Right hindlimb (tissue), 1 donor: ENCODE data around the gene SLC48A1.

Experiments
- DNase-seq: peaks from one replicate; pipeline ENCODE4 v3.0.0-alpha.2; 2018

The SLC48A1 gene

GRCh38 chr12:47773062-47773857 lies at the start of gene SLC48A1:
SLC48A1 (plus strand) TSS chr12:47773238; CDS start chr12:47773305, 67 bp downstream.
- peak; percentile 79 for DNase-seq

- DNase-seq, result no peak
Observed at GRCh38 chr12:47725091-47725772, 47.8 kb upstream of the SLC48A1 start, which contains the start of gene ENDOU. ENDOU (minus strand) TSS chr12:47725490; CDS start chr12:47725413, 77 bp downstream.

GRCh38 chr12:47725893-47726292 lies 47.1 kb upstream of the SLC48A1 start:
- DNase-seq, result no peak

- DNase-seq, result no peak
Observed at GRCh38 chr12:47729233-47729632, 43.8 kb upstream of the SLC48A1 start.

GRCh38 chr12:47730341-47730744 lies 42.7 kb upstream of the SLC48A1 start:
- DNase-seq, result no peak

GRCh38 chr12:47731723-47732122 lies 41.3 kb upstream of the SLC48A1 start:
- no peak for DNase-seq

GRCh38 chr12:47732504-47732903 lies 40.5 kb upstream of the SLC48A1 start:
- DNase-seq, result no peak

GRCh38 chr12:47733142-47733541 lies 39.9 kb upstream of the SLC48A1 start:
- DNase-seq, result no peak

GRCh38 chr12:47734725-47735480 lies 38.1 kb upstream of the SLC48A1 start:
- peak; percentile 56 for DNase-seq

- no peak for DNase-seq
Observed at GRCh38 chr12:47735649-47736048, 37.4 kb upstream of the SLC48A1 start.

GRCh38 chr12:47736216-47736615 lies 36.8 kb upstream of the SLC48A1 start:
- no peak for DNase-seq

- DNase-seq, result peak; percentile 79
Observed at GRCh38 chr12:47736877-47737676, 36.0 kb upstream of the SLC48A1 start.

GRCh38 chr12:47737936-47738594 lies 35.0 kb upstream of the SLC48A1 start:
- no peak for DNase-seq

- DNase-seq, result no peak
Observed at GRCh38 chr12:47739297-47739696, 33.7 kb upstream of the SLC48A1 start.

- DNase-seq, result no peak
Observed at GRCh38 chr12:47739979-47740378, 33.1 kb upstream of the SLC48A1 start.

- DNase-seq, result no peak
Observed at GRCh38 chr12:47740606-47741339, 32.3 kb upstream of the SLC48A1 start.

GRCh38 chr12:47741340-47741703 lies 31.7 kb upstream of the SLC48A1 start:
- peak; percentile 79 for DNase-seq

GRCh38 chr12:47742253-47742825 lies 30.7 kb upstream of the SLC48A1 start:
- DNase-seq, result no peak

GRCh38 chr12:47743311-47743860 lies 29.7 kb upstream of the SLC48A1 start:
- no peak for DNase-seq

- DNase-seq, result no peak
Observed at GRCh38 chr12:47744005-47744651, 28.9 kb upstream of the SLC48A1 start.
